ENCODE results near the gene ZNF423.

The ZNF423 gene

GRCh38 chr16:49712106-49712505 lies 143.8 kb downstream of the ZNF423 start:
- no peaks in the 10 kb centered on the region for H3K9me3 ChIP-seq
- H3K4me1 ChIP-seq: peaks cover 0 to 9% (median 1%) of the 10 kb centered on the region in 4 donors
- no peak for TF ChIP-seq CTCF (IDR thresholded peaks at IDR 0.05)
- no peak overlapping the region for H3K27ac ChIP-seq
- H3K4me3 ChIP-seq: no peak overlapping the region
- no peak for DNase-seq
- H3K36me3 ChIP-seq: no peaks in the 10 kb centered on the region
- intact Hi-C loops (cut with DNase I; ENCODE audit: low total_unique reads): no loop called here
- no peaks in the 10 kb centered on the region for H3K27me3 ChIP-seq

- no peaks in the 10 kb centered on the region for H3K9me3 ChIP-seq
- intact Hi-C loops (cut with DNase I; ENCODE audit: low total_unique reads): loop anchor here (10.0 kb wide), 1 partner anchor 156 kb away; no protein-coding TSS in a partner anchor
- no peaks in the 10 kb centered on the region for H3K27me3 ChIP-seq
- no peak for TF ChIP-seq CTCF (IDR thresholded peaks at IDR 0.05)
- no peaks in the 10 kb centered on the region for H3K4me1 ChIP-seq
- no peaks in the 10 kb centered on the region for H3K36me3 ChIP-seq
- H3K4me3 ChIP-seq: no peak overlapping the region
- DNase-seq: no peak
- no peak overlapping the region for H3K27ac ChIP-seq
Observed at GRCh38 chr16:49709057-49709456, 146.9 kb downstream of the ZNF423 start.

- H3K4me1 ChIP-seq: peaks cover 0 to under 1% (median 0%) of the 10 kb centered on the region in 4 donors
- TF ChIP-seq CTCF (IDR thresholded peaks at IDR 0.05): no peak
- no peak overlapping the region for H3K27ac ChIP-seq
- no peak overlapping the region for H3K4me3 ChIP-seq
- H3K36me3 ChIP-seq: no peaks in the 10 kb centered on the region
- no peak for DNase-seq
- H3K27me3 ChIP-seq: no peaks in the 10 kb centered on the region
- H3K9me3 ChIP-seq: no peaks in the 10 kb centered on the region
- intact Hi-C loops (cut with DNase I; ENCODE audit: low total_unique reads): loop anchor here (10.0 kb wide), 1 partner anchor 156 kb away; no protein-coding TSS in a partner anchor
Observed at GRCh38 chr16:49708491-49708890, 147.4 kb downstream of the ZNF423 start.

GRCh38 chr16:49706620-49707355 lies 149.1 kb downstream of the ZNF423 start:
- Histone ChIP-seq H3K9me3 (no peaks in the 10 kb centered on the region), H3K4me3 (no peak overlapping the region), H3K36me3 (no peaks in the 10 kb centered on the region), H3K27ac (no peak overlapping the region), H3K27me3 (no peaks in the 10 kb centered on the region), H3K4me1 (peaks cover 0 to 15% (median 4%) of the 10 kb centered on the region in 4 donors)
- intact Hi-C loops (cut with DNase I; ENCODE audit: low total_unique reads): loop anchor here (10.0 kb wide), 1 partner anchor 158 kb away; no protein-coding TSS in a partner anchor
- no peak for TF ChIP-seq CTCF (IDR thresholded peaks at IDR 0.05)
- DNase-seq: no peak

- intact Hi-C loops (cut with DNase I; ENCODE audit: low total_unique reads): loop anchor here (10.0 kb wide), 1 partner anchor 160 kb away; no protein-coding TSS in a partner anchor
- Histone ChIP-seq H3K9me3 (no peaks in the 10 kb centered on the region), H3K27me3 (no peaks in the 10 kb centered on the region), H3K4me3 (no peak overlapping the region), H3K27ac (no peak overlapping the region), H3K36me3 (no peaks in the 10 kb centered on the region), H3K4me1 (peaks cover 1 to 36% (median 23%) of the 10 kb centered on the region in 4 donors)
- no peak for DNase-seq
- no peak for TF ChIP-seq CTCF (IDR thresholded peaks at IDR 0.05)
Observed at GRCh38 chr16:49704586-49705155, 151.2 kb downstream of the ZNF423 start.

Data from tibial artery (tissue), 4 donors.